ENCODE results near the gene BOC. TPM values are rescaled to one million over a fixed set of nuclear protein-coding genes. Genes with fewer than 3 reads are reported as not detected.

Gene BOC
- total and polyA plus RNA-seq, 2 of the 13 experiments (the other 11 are each of a cell fraction or from before 2014, with no cell fraction given): 0.04 TPM; not detected in 1

DNA sequence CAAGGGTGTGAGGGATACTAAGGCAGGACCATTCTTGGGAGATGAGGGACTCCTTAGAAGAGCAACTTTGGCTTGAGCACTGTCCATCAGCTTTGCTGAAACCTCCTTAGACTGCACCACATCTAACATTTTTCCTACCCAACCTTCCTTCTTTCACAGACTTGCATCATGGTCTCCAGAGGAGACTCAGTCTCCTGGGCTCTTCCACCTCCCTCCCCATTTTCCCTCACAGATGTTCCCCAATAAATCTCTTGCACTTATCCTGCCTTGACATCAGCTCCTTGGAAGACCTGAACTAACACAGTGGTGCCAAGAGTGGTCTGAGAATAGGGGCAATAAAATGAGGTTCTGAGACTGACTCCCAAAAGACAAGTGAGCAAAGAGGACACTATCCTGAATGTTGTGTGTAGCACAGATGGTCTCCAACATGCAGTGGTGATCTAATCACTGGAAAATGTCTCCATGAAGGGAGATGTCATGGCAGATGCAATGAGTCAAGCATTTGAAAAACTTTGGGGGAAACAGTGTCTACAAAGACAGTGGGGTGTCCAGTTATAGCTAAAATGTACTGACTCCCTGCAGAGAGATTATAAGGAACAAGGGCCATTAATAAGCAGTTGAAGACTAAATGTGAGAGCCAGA is 26.0 kb upstream of the BOC start:
- no peak for FAIRE-seq
- H3K27me3 ChIP-seq (ENCODE audit: control insufficient read depth in 1 of 2, insufficient read depth in 2 of 2, low read length in 2 of 2): no peaks in the 10 kb centered on the region
- ChIA-PET POLR2A (no interaction called here), CTCF (ENCODE audit: low intra/inter-chr PET ratio, low total read pairs) (no interaction called here)
- no peak overlapping the region for H3K27ac ChIP-seq (ENCODE audit: extremely low read length, insufficient read depth, low read length)
- no peak overlapping the region for H3K4me3 ChIP-seq (replicated peaks in 1 of 3; ENCODE audit: insufficient read depth in 1 of 3, low read depth in 2 of 3, low read length in 3 of 3)
- no peaks in the 10 kb centered on the region for H3K79me2 ChIP-seq (ENCODE audit: insufficient read depth, low read length)
- H4K20me1 ChIP-seq (ENCODE audit: insufficient read depth, low read length): no peaks in the 10 kb centered on the region
- no peak overlapping the region for H3K4me2 ChIP-seq (ENCODE audit: low read depth, low read length)
- in situ Hi-C loops (cut with HindIII; ENCODE audit: extremely low pct_ligation_motif_present, low pct_unique_long_range_greater_than_20kb) (no loop called here), intact Hi-C loops (cut with micrococcal nuclease; ENCODE audit: unreplicated experiment) (no loop called here)
- ATAC-seq: no peak
- peaks cover 5% of the 10 kb centered on the region; the same call in 1 of the 2 replicates for H3K9me3 ChIP-seq (ENCODE audit: low read length)
- H3K9ac ChIP-seq (ENCODE audit: insufficient read depth, low read depth, low read length): no peak overlapping the region
- no peak for TF ChIP-seq RBAK (CRISPR knock-in tag; IDR thresholded peaks at IDR 0.05)
- TF ChIP-seq, protein P1, sequence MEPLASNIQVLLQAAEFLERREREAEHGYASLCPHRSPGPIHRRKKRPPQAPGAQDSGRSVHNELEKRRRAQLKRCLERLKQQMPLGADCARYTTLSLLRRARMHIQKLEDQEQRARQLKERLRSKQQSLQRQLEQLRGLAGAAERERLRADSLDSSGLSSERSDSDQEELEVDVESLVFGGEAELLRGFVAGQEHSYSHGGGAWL (CRISPR knock-in tag; IDR thresholded peaks at IDR 0.05): no peak
- no peak for TF ChIP-seq ZNF589 (CRISPR knock-in tag; conservative IDR thresholded peaks at IDR 0.05)
- TF ChIP-seq, protein P2, sequence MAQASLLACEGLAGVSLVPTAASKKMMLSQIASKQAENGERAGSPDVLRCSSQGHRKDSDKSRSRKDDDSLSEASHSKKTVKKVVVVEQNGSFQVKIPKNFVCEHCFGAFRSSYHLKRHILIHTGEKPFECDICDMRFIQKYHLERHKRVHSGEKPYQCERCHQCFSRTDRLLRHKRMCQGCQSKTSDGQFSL (CRISPR knock-in tag; IDR thresholded peaks at IDR 0.05): no peak
- TF ChIP-seq SOX5 (CRISPR knock-in tag; IDR thresholded peaks at IDR 0.05; ENCODE audit: borderline replicate concordance): no peak
- no peak for TF ChIP-seq ZNF446 (CRISPR knock-in tag; IDR thresholded peaks at IDR 0.05)
- TF ChIP-seq, protein P3, sequence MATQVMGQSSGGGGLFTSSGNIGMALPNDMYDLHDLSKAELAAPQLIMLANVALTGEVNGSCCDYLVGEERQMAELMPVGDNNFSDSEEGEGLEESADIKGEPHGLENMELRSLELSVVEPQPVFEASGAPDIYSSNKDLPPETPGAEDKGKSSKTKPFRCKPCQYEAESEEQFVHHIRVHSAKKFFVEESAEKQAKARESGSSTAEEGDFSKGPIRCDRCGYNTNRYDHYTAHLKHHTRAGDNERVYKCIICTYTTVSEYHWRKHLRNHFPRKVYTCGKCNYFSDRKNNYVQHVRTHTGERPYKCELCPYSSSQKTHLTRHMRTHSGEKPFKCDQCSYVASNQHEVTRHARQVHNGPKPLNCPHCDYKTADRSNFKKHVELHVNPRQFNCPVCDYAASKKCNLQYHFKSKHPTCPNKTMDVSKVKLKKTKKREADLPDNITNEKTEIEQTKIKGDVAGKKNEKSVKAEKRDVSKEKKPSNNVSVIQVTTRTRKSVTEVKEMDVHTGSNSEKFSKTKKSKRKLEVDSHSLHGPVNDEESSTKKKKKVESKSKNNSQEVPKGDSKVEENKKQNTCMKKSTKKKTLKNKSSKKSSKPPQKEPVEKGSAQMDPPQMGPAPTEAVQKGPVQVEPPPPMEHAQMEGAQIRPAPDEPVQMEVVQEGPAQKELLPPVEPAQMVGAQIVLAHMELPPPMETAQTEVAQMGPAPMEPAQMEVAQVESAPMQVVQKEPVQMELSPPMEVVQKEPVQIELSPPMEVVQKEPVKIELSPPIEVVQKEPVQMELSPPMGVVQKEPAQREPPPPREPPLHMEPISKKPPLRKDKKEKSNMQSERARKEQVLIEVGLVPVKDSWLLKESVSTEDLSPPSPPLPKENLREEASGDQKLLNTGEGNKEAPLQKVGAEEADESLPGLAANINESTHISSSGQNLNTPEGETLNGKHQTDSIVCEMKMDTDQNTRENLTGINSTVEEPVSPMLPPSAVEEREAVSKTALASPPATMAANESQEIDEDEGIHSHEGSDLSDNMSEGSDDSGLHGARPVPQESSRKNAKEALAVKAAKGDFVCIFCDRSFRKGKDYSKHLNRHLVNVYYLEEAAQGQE (IDR thresholded peaks at IDR 0.05; ENCODE audit: borderline replicate concordance in 1 of 2, low read depth in 1 of 2, low read length in 2 of 2): no peak
- TF ChIP-seq, protein P4, sequence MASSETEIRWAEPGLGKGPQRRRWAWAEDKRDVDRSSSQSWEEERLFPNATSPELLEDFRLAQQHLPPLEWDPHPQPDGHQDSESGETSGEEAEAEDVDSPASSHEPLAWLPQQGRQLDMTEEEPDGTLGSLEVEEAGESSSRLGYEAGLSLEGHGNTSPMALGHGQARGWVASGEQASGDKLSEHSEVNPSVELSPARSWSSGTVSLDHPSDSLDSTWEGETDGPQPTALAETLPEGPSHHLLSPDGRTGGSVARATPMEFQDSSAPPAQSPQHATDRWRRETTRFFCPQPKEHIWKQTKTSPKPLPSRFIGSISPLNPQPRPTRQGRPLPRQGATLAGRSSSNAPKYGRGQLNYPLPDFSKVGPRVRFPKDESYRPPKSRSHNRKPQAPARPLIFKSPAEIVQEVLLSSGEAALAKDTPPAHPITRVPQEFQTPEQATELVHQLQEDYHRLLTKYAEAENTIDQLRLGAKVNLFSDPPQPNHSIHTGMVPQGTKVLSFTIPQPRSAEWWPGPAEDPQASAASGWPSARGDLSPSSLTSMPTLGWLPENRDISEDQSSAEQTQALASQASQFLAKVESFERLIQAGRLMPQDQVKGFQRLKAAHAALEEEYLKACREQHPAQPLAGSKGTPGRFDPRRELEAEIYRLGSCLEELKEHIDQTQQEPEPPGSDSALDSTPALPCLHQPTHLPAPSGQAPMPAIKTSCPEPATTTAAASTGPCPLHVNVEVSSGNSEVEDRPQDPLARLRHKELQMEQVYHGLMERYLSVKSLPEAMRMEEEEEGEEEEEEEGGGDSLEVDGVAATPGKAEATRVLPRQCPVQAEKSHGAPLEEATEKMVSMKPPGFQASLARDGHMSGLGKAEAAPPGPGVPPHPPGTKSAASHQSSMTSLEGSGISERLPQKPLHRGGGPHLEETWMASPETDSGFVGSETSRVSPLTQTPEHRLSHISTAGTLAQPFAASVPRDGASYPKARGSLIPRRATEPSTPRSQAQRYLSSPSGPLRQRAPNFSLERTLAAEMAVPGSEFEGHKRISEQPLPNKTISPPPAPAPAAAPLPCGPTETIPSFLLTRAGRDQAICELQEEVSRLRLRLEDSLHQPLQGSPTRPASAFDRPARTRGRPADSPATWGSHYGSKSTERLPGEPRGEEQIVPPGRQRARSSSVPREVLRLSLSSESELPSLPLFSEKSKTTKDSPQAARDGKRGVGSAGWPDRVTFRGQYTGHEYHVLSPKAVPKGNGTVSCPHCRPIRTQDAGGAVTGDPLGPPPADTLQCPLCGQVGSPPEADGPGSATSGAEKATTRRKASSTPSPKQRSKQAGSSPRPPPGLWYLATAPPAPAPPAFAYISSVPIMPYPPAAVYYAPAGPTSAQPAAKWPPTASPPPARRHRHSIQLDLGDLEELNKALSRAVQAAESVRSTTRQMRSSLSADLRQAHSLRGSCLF (CRISPR knock-in tag; IDR thresholded peaks at IDR 0.05; ENCODE audit: borderline replicate concordance): no peak
- no peak for DNase-seq (ENCODE audit: low spot score)
- no TSS peak for BruUV-seq (replicated peaks)
- H2AFZ ChIP-seq (ENCODE audit: low read length): no peak overlapping the region
- H3K36me3 ChIP-seq (replicated peaks in 1 of 2; ENCODE audit: control insufficient read depth in 1 of 2, insufficient read depth in 2 of 2, low read length in 2 of 2): no peaks in the 10 kb centered on the region
- H3K4me1 ChIP-seq (ENCODE audit: insufficient read depth, low read length): no peaks in the 10 kb centered on the region

All from HepG2 (cell line).